Fibroblast of gingiva (primary cell): ENCODE results near the gene PLAAT3.
"Not testable (repeated sequence)": the region's sequence is repeated elsewhere in the genome, so short reads cannot be mapped to it uniquely, and the experiment has no call there.

Source experiments
- DNase-seq: peaks from one replicate; pipeline ENCODE4 v3.0.0-alpha.2; 2011; ENCODE audit warnings: low read depth

PLAAT3 gene

GRCh38 chr11:63608353-63609345, 5.6 kb downstream of the PLAAT3 start:
- peak; percentile 46 for DNase-seq

DNA sequence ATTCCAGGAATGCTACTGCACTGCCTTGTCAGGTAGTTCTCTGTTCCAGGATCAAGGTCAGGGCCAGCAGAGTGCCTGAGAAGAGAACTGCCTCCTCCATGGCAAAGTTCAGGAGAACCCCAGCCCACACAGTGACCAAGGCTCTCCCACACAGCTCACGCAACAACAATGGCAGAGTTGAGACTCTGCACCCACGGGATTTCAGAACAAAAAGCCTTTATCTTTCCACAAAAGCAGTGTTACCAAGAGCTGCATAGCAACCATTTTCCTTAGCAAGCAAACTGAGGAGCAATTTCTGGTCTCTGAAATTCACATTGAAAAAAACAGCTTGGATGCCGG, 11.1 kb downstream of the PLAAT3 start:
- no peak for DNase-seq

GRCh38 chr11:63602290-63603179, 11.7 kb downstream of the PLAAT3 start:
- DNase-seq = peak; percentile 17

DNA sequence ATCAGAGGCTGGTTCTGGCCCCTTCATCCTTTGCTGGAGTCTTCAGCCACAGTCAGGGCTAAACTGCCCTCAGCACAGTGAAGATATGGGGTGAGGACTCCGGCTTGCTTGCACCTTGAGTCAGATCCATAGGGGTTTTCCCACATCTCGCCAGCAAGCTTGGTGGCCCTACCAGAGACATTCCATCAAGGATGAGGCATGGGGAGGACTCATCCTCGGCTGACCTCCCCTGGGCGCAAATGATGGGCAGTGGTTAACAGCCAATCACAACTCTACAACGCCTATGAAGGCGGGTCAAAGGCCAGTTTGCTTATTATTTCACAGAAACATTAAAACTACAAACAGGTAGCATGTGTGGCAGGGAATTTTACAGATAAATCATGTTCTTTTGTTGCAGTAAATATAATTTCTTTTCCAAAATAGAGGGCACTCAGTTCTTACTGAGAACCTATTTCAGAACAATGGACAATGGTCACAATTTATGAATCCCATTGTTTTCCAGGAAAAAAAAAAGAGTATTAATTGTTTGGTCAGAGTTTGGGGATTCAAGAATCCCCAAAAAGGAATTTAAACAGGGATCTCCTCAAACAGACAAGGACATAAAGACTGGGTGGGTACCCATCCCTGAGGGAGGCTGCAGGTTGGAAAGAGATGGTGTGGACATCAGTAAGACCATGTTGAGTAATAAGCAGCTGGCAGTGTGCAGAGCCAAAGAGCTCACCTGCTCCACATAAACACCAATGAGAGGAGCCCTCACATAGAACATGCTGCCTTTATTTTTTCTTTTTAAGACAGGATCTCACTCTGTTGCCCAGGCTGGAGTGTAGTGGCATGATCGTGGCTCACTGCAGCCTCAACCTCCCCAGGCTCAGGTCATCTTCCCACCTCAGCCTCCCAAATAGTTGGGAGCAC, 14.8 kb downstream of the PLAAT3 start:
- no peak for DNase-seq

DNA sequence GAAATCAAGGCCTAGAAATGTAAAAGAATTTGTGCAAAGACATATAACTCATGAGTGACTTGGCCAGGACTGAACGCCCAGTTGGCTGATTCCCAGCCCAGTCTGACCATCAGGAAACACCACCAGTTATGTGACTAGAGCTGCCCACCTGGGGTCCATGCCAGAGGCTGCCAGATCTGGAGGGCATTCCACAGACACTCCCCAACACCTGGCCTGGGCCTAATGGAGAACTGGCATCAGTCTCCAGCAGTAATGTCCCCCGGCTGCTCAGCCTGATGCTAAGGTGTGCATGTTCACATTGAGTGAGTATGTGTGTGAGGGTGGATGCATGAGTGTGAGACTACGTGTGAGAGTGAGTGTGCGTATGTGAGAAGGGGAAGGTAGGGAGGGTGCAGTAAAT, 15.7 kb downstream of the PLAAT3 start:
- DNase-seq = no peak

GRCh38 chr11:63595296-63595695, 18.9 kb downstream of the PLAAT3 start:
- DNase-seq = no peak

DNA sequence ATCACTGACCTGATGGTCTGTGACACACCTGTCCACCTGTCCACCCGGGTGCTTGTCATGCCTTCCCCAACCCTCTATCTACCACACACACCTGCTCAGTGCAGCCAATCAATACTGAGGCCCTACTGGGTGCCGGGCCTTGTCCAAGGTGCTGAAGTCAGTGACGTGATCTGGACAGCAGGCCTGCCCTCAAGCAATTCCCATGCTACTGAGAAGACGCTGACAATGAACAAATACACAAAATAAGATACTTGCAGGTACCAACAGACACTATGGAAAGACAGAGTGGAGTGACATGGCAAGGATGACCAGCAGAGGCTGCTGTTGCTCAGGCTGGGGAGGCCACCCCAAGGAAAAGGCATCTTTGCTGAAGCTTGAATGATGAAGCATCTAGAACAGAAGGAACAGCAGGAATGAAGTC, 21.2 kb downstream of the PLAAT3 start:
- peak; percentile 14 for DNase-seq

GRCh38 chr11:63590024-63590788, 24.0 kb downstream of the PLAAT3 start:
- no peak for DNase-seq

DNA sequence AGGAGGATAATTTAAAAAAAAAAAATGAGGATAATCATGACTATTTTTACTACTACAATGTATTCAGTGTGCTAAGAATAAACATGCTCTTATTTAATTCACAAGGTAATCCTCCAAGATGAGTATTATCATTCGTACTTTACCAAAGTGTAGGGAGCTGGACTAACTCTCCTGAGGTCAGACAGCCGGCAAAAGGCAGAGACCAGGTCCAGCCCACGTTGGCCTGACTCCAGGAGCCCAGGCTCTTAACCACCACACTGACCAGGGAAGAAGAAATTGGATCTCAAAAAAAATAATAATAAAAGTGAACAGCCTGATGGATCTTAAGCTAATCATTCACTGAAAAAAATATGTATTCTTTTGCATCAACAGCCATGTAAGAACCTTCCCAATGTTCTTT, 25.2 kb downstream of the PLAAT3 start:
- no peak for DNase-seq

GRCh38 chr11:63586451-63587166, 27.6 kb downstream of the PLAAT3 start:
- DNase-seq = no peak

GRCh38 chr11:63583357-63583677, 30.9 kb downstream of the PLAAT3 start:
- no peak for DNase-seq

- not testable (repeated sequence) for DNase-seq
These were observed 33.0 kb downstream of the PLAAT3 start for GRCh38 chr11:63581224-63581623.

GRCh38 chr11:63578882-63579281, 35.4 kb downstream of the PLAAT3 start:
- not testable (repeated sequence) for DNase-seq

DNA sequence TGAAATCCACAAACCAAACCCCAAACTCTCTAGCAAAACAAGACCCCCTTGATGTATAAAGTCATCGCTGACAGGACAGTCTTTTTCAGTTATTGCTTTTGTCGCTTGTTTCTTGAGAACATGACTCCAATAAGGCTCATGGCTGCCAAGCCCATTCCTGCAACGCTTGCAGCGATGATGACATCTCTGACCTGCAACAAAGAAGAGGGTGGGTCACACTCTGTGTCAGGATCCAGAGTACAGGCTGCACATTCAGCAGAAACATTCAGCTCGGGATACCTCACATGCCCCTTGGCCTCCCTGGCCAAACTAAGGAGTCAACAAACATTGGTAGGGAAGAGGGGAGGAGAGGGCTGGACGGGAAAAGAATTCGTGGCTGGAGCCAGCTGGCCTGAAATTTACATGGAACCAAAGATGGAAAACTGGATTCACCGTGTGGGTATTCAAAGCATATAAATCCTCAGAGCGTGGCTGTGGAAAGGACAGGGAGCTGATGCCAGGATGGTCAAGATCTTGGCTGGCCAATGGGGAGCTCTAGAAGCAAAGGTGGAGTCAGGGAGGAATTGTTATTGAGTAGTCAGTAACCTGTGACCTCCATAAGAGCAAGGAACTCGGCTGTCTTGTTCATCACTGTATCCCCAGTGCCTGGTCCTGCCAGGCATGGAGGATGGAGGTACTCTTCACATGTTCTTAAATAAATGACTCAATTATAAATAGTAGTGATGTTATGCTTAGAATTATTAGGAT, 39.2 kb downstream of the PLAAT3 start:
- DNase-seq = peak; percentile 14

DNA sequence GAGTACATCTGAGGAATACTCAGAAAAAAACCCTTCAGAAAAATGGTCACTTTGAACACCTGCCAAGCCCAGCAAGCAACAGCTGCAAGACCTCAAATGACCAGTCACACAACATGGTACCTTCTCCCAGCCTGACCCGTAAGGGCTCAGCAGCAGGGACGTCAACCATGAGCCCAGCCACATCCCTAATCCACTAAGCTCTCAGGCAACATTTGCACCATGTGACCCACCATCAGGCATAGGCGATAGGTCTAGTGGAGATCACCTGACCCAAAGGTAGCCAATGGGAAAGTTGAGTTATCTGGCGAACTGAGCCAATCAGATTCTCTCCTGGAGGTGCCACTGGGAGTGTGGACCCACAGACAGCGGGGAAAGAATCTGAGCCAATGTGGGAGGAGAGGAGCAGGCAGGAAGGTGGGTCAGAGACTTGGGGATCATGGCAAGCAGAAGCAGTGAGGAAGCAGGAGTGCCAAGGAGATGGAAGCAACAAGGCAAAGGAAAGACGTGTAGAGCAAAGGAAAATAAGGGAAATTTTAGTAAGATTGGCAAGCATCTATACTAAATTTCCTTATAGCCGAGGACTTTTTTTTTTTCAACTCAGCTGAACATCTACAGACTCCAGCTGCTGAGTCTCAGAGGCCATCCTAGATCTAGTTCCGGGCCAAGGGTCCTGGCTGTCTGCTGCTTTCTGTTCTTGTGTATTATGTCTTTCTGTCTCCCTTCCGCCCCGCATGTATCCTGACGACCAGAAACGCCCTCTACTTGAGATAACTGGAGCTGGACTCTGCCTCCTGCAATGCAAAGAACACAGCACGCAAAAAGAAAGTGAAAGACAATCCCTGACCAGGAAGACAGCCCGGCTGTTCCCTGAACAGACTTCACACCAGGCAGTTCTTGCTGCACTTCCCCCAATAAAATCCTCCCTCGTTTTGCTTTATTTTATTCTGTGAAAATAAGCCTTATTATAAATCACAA, 40.1 kb downstream of the PLAAT3 start:
- DNase-seq = peak; percentile 71

GRCh38 chr11:63572026-63572688, 42.1 kb downstream of the PLAAT3 start:
- no peak for DNase-seq

GRCh38 chr11:63569570-63569969, 44.7 kb downstream of the PLAAT3 start:
- DNase-seq = no peak
